ENCODE measurements around the gene FBXO24.
"Not testable (repeated sequence)": the region's sequence is repeated elsewhere in the genome, so short reads cannot be mapped to it uniquely, and the experiment has no call there.

Gene FBXO24

GRCh38 chr7:100586266-100587025 is at the start of gene FBXO24:
FBXO24 (plus strand) TSS chr7:100586328; CDS start chr7:100586626, 298 bp downstream.
- Histone ChIP-seq H3K4me1 (ENCODE audit: control insufficient read depth, insufficient read depth, low read length) (peaks cover 29% of the 10 kb centered on the region), H3K4me3 (ENCODE audit: low read length) (peak within 1 kb of the TSS; percentile 93), H3K9ac (ENCODE audit: low read length) (peak within 1 kb of the TSS; percentile 96), H3K9me3 (ENCODE audit: control insufficient read depth, low read length) (no peaks in the 10 kb centered on the region), H3K27me3 (replicated peaks; ENCODE audit: control insufficient read depth, insufficient read depth, low read length) (no peaks in the 10 kb centered on the region), H3K36me3 (ENCODE audit: control insufficient read depth, insufficient read depth, low read length, severe bottlenecking) (peaks cover 10% of the 10 kb centered on the region)
- DNase-seq (ENCODE audit: low read depth): peak; percentile 100

GRCh38 chr7:100536695-100537094 is 49.4 kb upstream of the FBXO24 start:
- not testable (repeated sequence) for H3K9ac ChIP-seq (ENCODE audit: low read length); H3K27me3 ChIP-seq (replicated peaks; ENCODE audit: control insufficient read depth, insufficient read depth, low read length); H3K4me3 ChIP-seq (ENCODE audit: low read length); DNase-seq (ENCODE audit: low read depth); H3K9me3 ChIP-seq (ENCODE audit: control insufficient read depth, low read length); H3K36me3 ChIP-seq (ENCODE audit: control insufficient read depth, insufficient read depth, low read length, severe bottlenecking)
- peaks cover 13% of the 10 kb centered on the region for H3K4me1 ChIP-seq (ENCODE audit: control insufficient read depth, insufficient read depth, low read length)

- Histone ChIP-seq H3K27me3 (replicated peaks; ENCODE audit: control insufficient read depth, insufficient read depth, low read length) (no peaks in the 10 kb centered on the region), H3K9me3 (ENCODE audit: control insufficient read depth, low read length) (no peaks in the 10 kb centered on the region), H3K36me3 (ENCODE audit: control insufficient read depth, insufficient read depth, low read length, severe bottlenecking) (no peaks in the 10 kb centered on the region), H3K4me1 (ENCODE audit: control insufficient read depth, insufficient read depth, low read length) (peaks cover 13% of the 10 kb centered on the region), H3K9ac (ENCODE audit: low read length) (no peak overlapping the region), H3K4me3 (ENCODE audit: low read length) (peak overlapping the region; percentile 77)
- no peak for DNase-seq (ENCODE audit: low read depth)
These were observed 47.8 kb upstream of the FBXO24 start for GRCh38 chr7:100538348-100538653.

- Histone ChIP-seq H3K4me3 (ENCODE audit: low read length) (peak within 1 kb of the TSS; percentile 88), H3K9me3 (ENCODE audit: control insufficient read depth, low read length) (no peaks in the 10 kb centered on the region), H3K9ac (ENCODE audit: low read length) (peak within 1 kb of the TSS; percentile 79), H3K4me1 (ENCODE audit: control insufficient read depth, insufficient read depth, low read length) (peaks cover 16% of the 10 kb centered on the region), H3K36me3 (ENCODE audit: control insufficient read depth, insufficient read depth, low read length, severe bottlenecking) (no peaks in the 10 kb centered on the region), H3K27me3 (replicated peaks; ENCODE audit: control insufficient read depth, insufficient read depth, low read length) (no peaks in the 10 kb centered on the region)
- DNase-seq (ENCODE audit: low read depth): peak; percentile 100
These were observed 47.3 kb upstream of the FBXO24 start, which contains the start of gene AGFG2 for GRCh38 chr7:100538654-100539435. AGFG2 (plus strand) TSS chr7:100539203; CDS start chr7:100539347, 144 bp downstream.

- no peaks in the 10 kb centered on the region for H3K9me3 ChIP-seq (ENCODE audit: control insufficient read depth, low read length)
- no peak for DNase-seq (ENCODE audit: low read depth)
- peak overlapping the region; percentile 88 for H3K4me3 ChIP-seq (ENCODE audit: low read length)
- H3K4me1 ChIP-seq (ENCODE audit: control insufficient read depth, insufficient read depth, low read length): peaks cover 16% of the 10 kb centered on the region
- no peaks in the 10 kb centered on the region for H3K36me3 ChIP-seq (ENCODE audit: control insufficient read depth, insufficient read depth, low read length, severe bottlenecking)
- H3K27me3 ChIP-seq (replicated peaks; ENCODE audit: control insufficient read depth, insufficient read depth, low read length): no peaks in the 10 kb centered on the region
- peak overlapping the region; percentile 79 for H3K9ac ChIP-seq (ENCODE audit: low read length)
These were observed 46.6 kb upstream of the FBXO24 start for GRCh38 chr7:100539436-100540006.

- peak overlapping the region; percentile 88 for H3K4me3 ChIP-seq (ENCODE audit: low read length)
- no peaks in the 10 kb centered on the region for H3K27me3 ChIP-seq (replicated peaks; ENCODE audit: control insufficient read depth, insufficient read depth, low read length)
- no peaks in the 10 kb centered on the region for H3K36me3 ChIP-seq (ENCODE audit: control insufficient read depth, insufficient read depth, low read length, severe bottlenecking)
- no peak for DNase-seq (ENCODE audit: low read depth)
- H3K9me3 ChIP-seq (ENCODE audit: control insufficient read depth, low read length): no peaks in the 10 kb centered on the region
- peaks cover 22% of the 10 kb centered on the region for H3K4me1 ChIP-seq (ENCODE audit: control insufficient read depth, insufficient read depth, low read length)
- H3K9ac ChIP-seq (ENCODE audit: low read length): peak overlapping the region; percentile 79
These were observed 45.9 kb upstream of the FBXO24 start for GRCh38 chr7:100540073-100540723.

- not testable (repeated sequence) for H3K4me3 ChIP-seq (ENCODE audit: low read length); H3K27me3 ChIP-seq (replicated peaks; ENCODE audit: control insufficient read depth, insufficient read depth, low read length); H3K9ac ChIP-seq (ENCODE audit: low read length); H3K36me3 ChIP-seq (ENCODE audit: control insufficient read depth, insufficient read depth, low read length, severe bottlenecking); H3K9me3 ChIP-seq (ENCODE audit: control insufficient read depth, low read length); DNase-seq (ENCODE audit: low read depth)
- peaks cover 33% of the 10 kb centered on the region for H3K4me1 ChIP-seq (ENCODE audit: control insufficient read depth, insufficient read depth, low read length)
These were observed 44.8 kb upstream of the FBXO24 start for GRCh38 chr7:100541309-100541708.

- Histone ChIP-seq H3K36me3 (ENCODE audit: control insufficient read depth, insufficient read depth, low read length, severe bottlenecking) (no peaks in the 10 kb centered on the region), H3K4me3 (ENCODE audit: low read length) (no peak overlapping the region), H3K9me3 (ENCODE audit: control insufficient read depth, low read length) (no peaks in the 10 kb centered on the region), H3K4me1 (ENCODE audit: control insufficient read depth, insufficient read depth, low read length) (peaks cover 47% of the 10 kb centered on the region), H3K9ac (ENCODE audit: low read length) (no peak overlapping the region), H3K27me3 (replicated peaks; ENCODE audit: control insufficient read depth, insufficient read depth, low read length) (no peaks in the 10 kb centered on the region)
- no peak for DNase-seq (ENCODE audit: low read depth)
These were observed 42.5 kb upstream of the FBXO24 start for GRCh38 chr7:100543586-100543985.

- H3K4me3 ChIP-seq (ENCODE audit: low read length): no peak overlapping the region
- H3K4me1 ChIP-seq (ENCODE audit: control insufficient read depth, insufficient read depth, low read length): peaks cover 49% of the 10 kb centered on the region
- DNase-seq (ENCODE audit: low read depth): no peak
- peaks cover 5% of the 10 kb centered on the region for H3K36me3 ChIP-seq (ENCODE audit: control insufficient read depth, insufficient read depth, low read length, severe bottlenecking)
- no peaks in the 10 kb centered on the region for H3K9me3 ChIP-seq (ENCODE audit: control insufficient read depth, low read length)
- no peak overlapping the region for H3K9ac ChIP-seq (ENCODE audit: low read length)
- no peaks in the 10 kb centered on the region for H3K27me3 ChIP-seq (replicated peaks; ENCODE audit: control insufficient read depth, insufficient read depth, low read length)
These were observed 41.7 kb upstream of the FBXO24 start for GRCh38 chr7:100544386-100544785.

GRCh38 chr7:100544967-100545359 is 41.2 kb upstream of the FBXO24 start:
- peaks cover 5% of the 10 kb centered on the region for H3K36me3 ChIP-seq (ENCODE audit: control insufficient read depth, insufficient read depth, low read length, severe bottlenecking)
- no peaks in the 10 kb centered on the region for H3K27me3 ChIP-seq (replicated peaks; ENCODE audit: control insufficient read depth, insufficient read depth, low read length)
- DNase-seq (ENCODE audit: low read depth): peak; percentile 54
- peak overlapping the region; percentile 65 for H3K9ac ChIP-seq (ENCODE audit: low read length)
- peaks cover 45% of the 10 kb centered on the region for H3K4me1 ChIP-seq (ENCODE audit: control insufficient read depth, insufficient read depth, low read length)
- no peaks in the 10 kb centered on the region for H3K9me3 ChIP-seq (ENCODE audit: control insufficient read depth, low read length)
- H3K4me3 ChIP-seq (ENCODE audit: low read length): peak overlapping the region; percentile 33

Data from adipocyte (in vitro differentiated cells).